GM18508 (cell line): ENCODE results near the gene PADI3.
"Not testable (repeated sequence)": the region's sequence is repeated elsewhere in the genome, so short reads cannot be mapped to it uniquely, and the experiment has no call there.

Source experiments
- ATAC-seq: cut with Tn5 transposase; IDR thresholded peaks from one replicate; pipeline ENCODE4 v1.9.1; 2021; ENCODE audit warnings: moderate number of reproducible peaks; ENCODE audit not compliant: insufficient read depth, unreplicated experiment

Gene PADI3

DNA sequence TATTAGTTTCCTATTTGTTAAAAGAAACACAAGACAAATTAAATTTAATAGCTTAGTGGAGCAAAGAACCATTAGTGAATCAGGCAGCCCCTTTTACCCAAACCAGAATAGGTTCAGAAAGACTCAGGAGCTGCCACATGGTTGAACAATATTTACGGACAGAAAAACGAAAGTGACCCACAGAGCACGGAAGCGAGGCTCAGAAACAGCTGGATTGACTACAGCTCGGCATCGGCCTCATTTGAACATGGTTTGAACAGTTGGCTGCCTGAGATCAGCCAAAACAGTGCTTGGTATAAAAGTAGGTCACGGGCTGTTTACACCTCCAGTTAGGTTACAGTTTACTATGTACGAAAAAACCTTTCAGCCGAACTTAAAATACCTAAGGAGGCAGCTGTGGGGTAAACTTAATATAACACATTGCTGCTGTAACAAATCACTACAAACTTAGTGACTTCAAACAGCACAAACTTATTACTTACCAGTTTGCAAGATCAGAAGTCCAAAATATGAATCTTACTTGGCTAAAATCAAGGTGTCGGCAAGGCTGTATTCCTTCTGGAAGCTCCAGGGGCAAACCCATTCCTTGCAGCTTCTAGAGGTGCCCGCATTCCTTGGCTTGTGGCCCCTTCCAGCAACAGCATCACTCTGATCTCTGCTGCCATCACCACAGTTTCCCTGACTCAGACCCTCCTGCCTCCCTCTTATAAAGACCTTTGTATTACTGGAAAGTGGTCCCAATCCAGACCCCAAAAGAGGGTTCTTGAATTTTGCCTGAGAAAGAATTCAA is 70.9 kb downstream of the PADI3 start:
- no peak for ATAC-seq

DNA sequence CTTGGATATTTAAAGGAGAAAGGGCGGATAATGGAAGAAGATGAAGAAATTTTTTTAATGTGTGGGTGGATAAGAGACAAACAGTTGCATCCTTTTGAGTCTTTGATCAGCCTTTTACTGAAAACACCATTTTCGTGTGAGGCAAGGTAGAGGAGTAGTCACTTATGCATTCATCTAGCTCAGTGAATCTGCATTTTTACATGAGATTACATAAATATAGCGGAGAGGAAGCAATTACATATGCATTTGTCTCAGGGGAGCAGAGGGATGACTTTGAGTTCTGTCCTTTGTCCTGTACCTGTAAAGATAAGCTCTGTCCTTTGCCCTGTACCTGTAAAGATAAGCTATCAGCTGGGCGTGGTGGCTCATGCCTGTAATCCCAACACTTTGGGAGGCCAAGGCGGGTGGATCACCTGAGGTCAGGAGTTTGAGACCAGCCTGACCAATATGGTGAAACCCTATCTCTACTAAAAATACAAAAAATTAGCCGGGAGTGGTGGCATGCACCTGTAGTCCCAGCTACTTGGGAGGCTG is 73.0 kb downstream of the PADI3 start:
- not testable (repeated sequence) for ATAC-seq

DNA sequence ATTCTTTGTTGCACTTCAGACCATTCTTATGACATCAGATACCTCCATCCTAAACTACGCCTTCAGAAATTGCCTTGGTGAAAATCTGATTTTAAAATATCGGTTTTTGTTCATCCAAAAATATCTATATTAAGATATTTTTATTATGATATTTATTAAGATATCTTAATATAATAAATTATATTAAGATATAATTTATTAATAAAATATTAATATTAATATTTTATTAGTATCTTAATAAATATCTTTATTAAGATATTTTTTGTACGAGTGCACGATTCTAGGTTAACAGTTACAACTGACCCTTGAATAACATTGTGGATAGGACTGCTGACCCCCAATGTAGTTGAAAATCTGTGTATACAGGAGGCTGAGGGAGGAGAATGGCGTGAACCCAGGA is 80.0 kb downstream of the PADI3 start:
- ATAC-seq, result no peak

DNA sequence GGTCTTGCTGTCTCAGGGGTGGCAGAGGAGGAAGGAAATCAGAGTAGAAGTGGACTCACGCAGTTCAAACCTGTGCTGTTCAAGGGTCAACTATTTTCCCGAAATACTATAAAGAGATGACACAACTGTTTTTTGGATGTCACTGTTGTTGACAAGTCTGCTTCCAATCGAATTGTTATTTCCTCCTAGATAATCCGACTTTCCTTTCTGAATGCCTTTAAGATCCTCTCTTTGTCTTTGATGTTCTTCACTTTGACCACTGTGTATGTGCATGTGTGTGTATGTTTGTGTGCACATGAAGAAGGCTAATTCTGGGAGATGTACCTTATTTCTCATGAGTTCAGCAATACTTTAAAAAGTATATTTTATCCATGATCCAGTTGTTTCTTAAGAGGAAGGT is 80.7 kb downstream of the PADI3 start:
- no peak for ATAC-seq

DNA sequence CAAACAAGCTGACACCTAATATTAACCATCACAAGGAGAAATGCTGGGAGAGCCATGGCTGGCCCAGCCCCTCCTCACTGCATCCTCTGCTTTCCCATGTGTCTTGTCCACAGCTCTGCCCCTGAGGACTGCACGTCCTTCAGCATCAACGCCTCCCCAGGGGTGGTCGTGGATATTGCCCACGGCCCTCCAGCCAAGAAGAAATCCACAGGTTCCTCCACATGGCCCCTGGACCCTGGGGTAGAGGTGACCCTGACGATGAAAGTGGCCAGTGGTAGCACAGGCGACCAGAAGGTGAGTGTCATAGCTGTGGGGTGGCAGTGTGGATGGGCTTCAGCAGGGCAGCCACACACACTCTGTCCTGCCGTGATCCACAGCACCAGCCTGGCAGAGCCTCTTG is 82.0 kb downstream of the PADI3 start:
- ATAC-seq, result no peak

DNA sequence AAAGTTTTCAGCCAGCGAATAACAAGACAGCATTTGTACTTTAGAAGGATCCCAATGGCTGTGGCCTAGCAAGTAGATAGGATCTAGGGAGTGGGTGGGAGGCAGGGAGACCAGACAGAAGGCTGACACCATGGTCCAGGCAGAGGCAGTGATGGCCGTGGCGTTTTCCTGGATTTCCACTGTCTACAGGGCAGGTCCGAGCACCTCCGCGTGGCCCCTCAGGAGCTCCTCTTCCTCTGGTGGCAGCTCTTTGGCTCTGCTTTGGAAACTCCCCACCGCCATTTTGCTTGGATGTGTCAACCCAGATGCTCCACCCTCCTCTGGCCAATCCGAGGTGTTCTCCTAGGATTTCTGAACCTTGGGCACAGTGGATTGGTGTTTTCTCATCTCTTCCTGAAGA is 84.2 kb downstream of the PADI3 start:
- ATAC-seq, result no peak
